Adrenal gland (tissue), 12 donors: ENCODE results near the gene ANGPTL4. TPM values are rescaled to one million over a fixed set of nuclear protein-coding genes. Genes with fewer than 3 reads are reported as not detected.

Experiments
- DNase-seq, 7 donors: peaks; one replicate each; pipeline ENCODE4 v3.0.0-alpha.2; 2019 to 2020
- H3K27ac ChIP-seq, 5 donors: fragments of 200-600 bp; sonication (generic) in 4 of 5; 1 replicate in 3 of 5; 2 replicates in 2 of 5; pipeline versions ENCODE4 v1.5.1 to v1.8.0; 2016 to 2020; ENCODE audit warnings: mild to moderate bottlenecking in 1 of 5
- H3K27me3 ChIP-seq: fragments of 200-600 bp; 2 replicates; pipeline ENCODE4 v1.8.0; 2021
- H3K36me3 ChIP-seq, 2 donors: fragments of 200-600 bp; replicated peaks in 1 of 2; 1 replicate in 1 of 2; 2 replicates in 1 of 2; pipeline versions ENCODE4 v1.5.1 to v1.8.0; 2018 to 2022
- H3K4me1 ChIP-seq, 2 donors: fragments of 200-600 bp; replicated peaks in 1 of 2; 1 replicate in 1 of 2; 2 replicates in 1 of 2; pipeline versions ENCODE4 v1.5.1 to v1.8.0; 2018 to 2021
- H3K4me3 ChIP-seq, 4 donors: fragments of 200-600 bp; sonication (generic) in 3 of 4; one replicate each; pipeline ENCODE4 v1.5.1; 2016 to 2018
- H3K9me3 ChIP-seq, 3 donors: fragments of 200-600 bp; sonication (generic) in 1 of 3; replicated peaks in 1 of 3; 1 replicate in 2 of 3; 2 replicates in 1 of 3; pipeline versions ENCODE4 v1.5.1 to v1.8.0; 2016 to 2021
- POLR2A ChIP-seq, 2 donors: fragments of 450-650 bp; IDR thresholded peaks; one replicate each; pipeline ENCODE4 v1.6.1; 2017; ENCODE audit warnings: antibody characterized with exemption in 2 of 2, mild to moderate bottlenecking in 2 of 2, moderate library complexity in 1 of 2
- WGBS, 4 donors: extraction: QIAGEN DNeasy Blood & Tissue Kit in 2 of 4; methylation state at CpG; one replicate each; pipeline versions ENCODE4 v1.1.5 to v1.1.7; 2013 to 2017; 5-methylcytosine and 5-hydroxymethylcytosine counted together
- intact Hi-C, 2 donors: fragments of 100-400 bp; cut with DNase I; formaldehyde crosslinking; loops; one replicate each; pipeline versions ENCODE4 v1.14.1 to v1.15.0; 2022 to 2023
- microRNA-seq, 3 donors: library from miRNA; unstranded; fragments of <30 nt; microRNA quantifications; one replicate each; pipeline ENCODE4, GENCODE V29; 2017 to 2020
- polyA plus RNA-seq, 3 donors: library from polyadenylated mRNA; stranded (reverse); fragments of 200-250 nt in 2 of 3; fragments of 350-450 nt in 1 of 3; fragmentation: Illumina TruSeq in 1 of 3; extraction: RNeasy Lipid Tissue Mini Kit (QIAGEN cat#74804) in 1 of 3; gene quantifications; one replicate each; pipeline ENCODE4 v1.2.3, GENCODE V29; 2013 to 2014
- small RNA-seq, 2 donors: library from RNA; depleted of rRNA; stranded (forward); fragments of <200 nt; gene quantifications; one replicate each; pipeline ENCODE3, GENCODE V24; 2016
- total RNA-seq, 9 donors: library from RNA; depleted of rRNA in 4 of 9; stranded (reverse); fragments of >200 nt in 4 of 9; fragments of 120-200 nt in 1 of 9; fragmentation: NEBNext Ultra II Directional in 1 of 9; extraction: Animal tissue kit (Norgen Biotek cat#: 25700) in 1 of 9; gene quantifications; one replicate each; pipeline versions ENCODE4 v1.1.0 to v1.2.4, GENCODE V29; 2013 to 2023
- TF ChIP-seq, protein P1 (sequence below), 6 experiments: fragments of 450-650 bp in 4 of 6; fragments of 200-600 bp in 2 of 6; sonication (generic) in 1 of 6; IDR thresholded peaks; 1 replicate in 5 of 6; 2 replicates in 1 of 6; pipeline versions ENCODE4 v1.5.1 to v1.8.0; 2016 to 2021; ENCODE audit warnings: antibody characterized with exemption in 6 of 6, mild to moderate bottlenecking in 2 of 6, moderate library complexity in 1 of 6
- donor health status: healthy with polysubstance abuse.
- donor health status: Bipolar disorder and iron deficiency.
- donor health status: DM: yes; HTN: yes; CAD: no.
- donor health status: DM: no; HTN: no; CAD: no.
- donor health status: DM: no; HTN: no; CAD: no.
- donor health status: DM: yes; HTN: yes; CAD: no.

The ANGPTL4 gene
- total and polyA plus RNA-seq, 12 donors, result 0.33 to 141 (median 27.1) TPM

DNA sequence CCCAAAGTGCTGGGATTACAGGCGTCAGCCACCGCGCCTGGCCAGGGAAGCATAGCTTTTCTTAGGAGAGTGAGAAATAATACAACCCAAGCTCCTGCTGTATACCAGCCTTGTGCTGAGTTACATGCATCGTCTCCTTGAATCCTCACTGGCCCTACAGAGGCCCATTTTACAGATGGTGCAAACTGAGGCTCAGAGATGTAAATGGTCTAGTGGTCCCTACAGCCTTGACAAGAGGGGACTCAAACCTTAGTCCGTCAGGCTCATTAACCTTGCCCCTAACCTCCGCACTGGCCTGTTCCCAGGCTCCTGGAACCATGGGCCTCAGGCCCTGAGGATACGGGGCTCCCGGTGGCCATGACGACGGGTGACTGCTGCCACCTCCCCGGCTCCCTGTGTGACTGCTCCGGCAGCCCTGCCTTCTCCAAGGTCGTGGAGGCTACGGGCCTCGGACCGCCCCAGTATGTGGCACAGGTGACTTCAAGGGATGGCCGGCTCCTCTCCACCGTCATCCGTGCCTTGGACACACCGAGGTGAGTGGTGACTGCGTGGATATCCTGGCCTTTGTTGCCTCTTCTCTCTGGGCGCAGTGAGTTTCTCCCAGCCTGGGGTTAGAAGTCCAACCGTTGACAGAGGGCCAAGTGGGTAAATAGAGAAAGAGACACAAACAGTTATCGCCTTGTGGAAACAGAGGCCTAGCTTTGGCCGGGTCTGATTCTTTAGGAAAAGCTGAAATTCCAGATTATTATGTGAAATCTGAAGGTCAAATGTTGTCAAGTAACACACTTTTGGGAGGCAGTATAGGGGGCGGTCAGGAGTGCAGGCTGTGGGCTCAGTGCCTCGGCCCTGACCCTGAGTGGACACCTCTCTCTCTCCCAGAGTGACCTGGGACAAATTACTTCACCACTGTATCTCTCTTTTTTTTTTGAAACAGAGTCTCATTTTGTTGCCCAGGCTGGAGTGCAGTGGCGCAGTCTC lies 57.8 kb downstream of the ANGPTL4 start:
- WGBS, 4 donors, result 80 to 88% (median 82%) methylated on average over 15 to 28 of the region's 28 CpGs
- DNase-seq, result peak in 1 of 7 donors; percentile 43
- Histone ChIP-seq H3K36me3 (peaks cover 0 to 11% of the 10 kb centered on the region in 2 donors), H3K27me3 (no peaks in the 10 kb centered on the region), H3K27ac (peak overlapping the region in 2 of 5 donors; percentile 16 to 56), H3K4me1 (peaks cover 8 to 39% of the 10 kb centered on the region in 2 donors), H3K4me3 (no peak overlapping the region), H3K9me3 (no peaks in the 10 kb centered on the region)
- intact Hi-C loops, result no loop called here
- TF ChIP-seq, protein P1, sequence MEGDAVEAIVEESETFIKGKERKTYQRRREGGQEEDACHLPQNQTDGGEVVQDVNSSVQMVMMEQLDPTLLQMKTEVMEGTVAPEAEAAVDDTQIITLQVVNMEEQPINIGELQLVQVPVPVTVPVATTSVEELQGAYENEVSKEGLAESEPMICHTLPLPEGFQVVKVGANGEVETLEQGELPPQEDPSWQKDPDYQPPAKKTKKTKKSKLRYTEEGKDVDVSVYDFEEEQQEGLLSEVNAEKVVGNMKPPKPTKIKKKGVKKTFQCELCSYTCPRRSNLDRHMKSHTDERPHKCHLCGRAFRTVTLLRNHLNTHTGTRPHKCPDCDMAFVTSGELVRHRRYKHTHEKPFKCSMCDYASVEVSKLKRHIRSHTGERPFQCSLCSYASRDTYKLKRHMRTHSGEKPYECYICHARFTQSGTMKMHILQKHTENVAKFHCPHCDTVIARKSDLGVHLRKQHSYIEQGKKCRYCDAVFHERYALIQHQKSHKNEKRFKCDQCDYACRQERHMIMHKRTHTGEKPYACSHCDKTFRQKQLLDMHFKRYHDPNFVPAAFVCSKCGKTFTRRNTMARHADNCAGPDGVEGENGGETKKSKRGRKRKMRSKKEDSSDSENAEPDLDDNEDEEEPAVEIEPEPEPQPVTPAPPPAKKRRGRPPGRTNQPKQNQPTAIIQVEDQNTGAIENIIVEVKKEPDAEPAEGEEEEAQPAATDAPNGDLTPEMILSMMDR (IDR thresholded peaks at IDR 0.05), result no peak

DNA sequence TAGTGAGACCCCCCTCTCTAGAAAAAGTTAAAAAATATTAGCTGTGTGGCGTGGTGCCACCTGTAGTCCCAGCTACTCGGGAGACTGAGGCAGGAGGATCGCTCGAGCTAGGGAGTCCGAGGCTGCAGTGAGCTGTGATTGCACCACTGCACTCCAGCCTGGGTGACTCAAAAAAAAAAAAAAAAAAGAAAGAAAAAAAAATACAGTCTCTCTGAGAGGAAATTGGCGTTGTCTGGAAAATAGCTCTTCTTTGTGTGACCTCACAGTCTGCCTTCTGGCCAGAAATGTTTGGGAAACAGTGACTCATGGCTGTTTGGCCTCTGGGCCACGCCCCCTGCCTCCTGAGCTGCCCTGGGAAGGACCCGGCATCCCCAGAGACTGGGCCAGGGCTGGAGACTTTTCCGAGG lies 59.9 kb downstream of the ANGPTL4 start:
- DNase-seq, result peak; percentile 95 to 99 (median 98)
- no peak for TF ChIP-seq POLR2A (IDR thresholded peaks at IDR 0.05)
- TF ChIP-seq, protein P1 (IDR thresholded peaks at IDR 0.05), result no peak
- WGBS, 4 donors, result 14 to 22% (median 17%) methylated on average over 9 of the region's 9 CpGs
- intact Hi-C loops, result no loop called here
- H3K4me1 ChIP-seq, result peaks cover 8 to 32% of the 10 kb centered on the region in 2 donors
- peaks cover 0 to 14% of the 10 kb centered on the region in 2 donors for H3K36me3 ChIP-seq
- H3K27me3 ChIP-seq, result no peaks in the 10 kb centered on the region
- peak overlapping the region; percentile 69 to 93 (median 90) for H3K27ac ChIP-seq
- no peak overlapping the region for H3K4me3 ChIP-seq
- no peaks in the 10 kb centered on the region for H3K9me3 ChIP-seq

Small RNA genes lying within 50 kb of the gene (microRNA-seq; reads per million reads assigned to microRNA genes)
- gene MIR4999, result 1.1 to 2.2 (median 1.1) reads per million in 3 donors

Small RNA genes lying within 50 kb of the gene (small RNA-seq; reads per million reads assigned to genes)
- gene MIR4999, result 0 reads per million in 2 donors

Other genes with a start within 250 kb of the ANGPTL4 start
- gene FBN3, start 214.6 kb upstream of the ANGPTL4 start, total RNA-seq, result under 1 TPM in 2 of 9 donors, not detected in 7; 0.04 to 0.28 TPM
- gene FBN3, start 214.6 kb upstream of the ANGPTL4 start, polyA plus RNA-seq, result under 1 TPM in 2 of 3 donors, not detected in 1; 0.03 to 0.64 TPM
- gene CERS4, start 154.8 kb upstream of the ANGPTL4 start, total RNA-seq, result 10 to 100 TPM; 11.7 to 64.4 (median 33.9) TPM
- 10 to 100 TPM in 2 of 3 donors, 1 to 10 TPM in 1; 5.5 to 34.9 (median 26.5) TPM for gene CERS4, start 154.8 kb upstream of the ANGPTL4 start, polyA plus RNA-seq
- gene CD320, start 55.8 kb upstream of the ANGPTL4 start, total RNA-seq, result 100 to 1,000 TPM in 1 of 9 donors, 10 to 100 TPM in 8; 29.7 to 129 (median 57.4) TPM
- gene CD320, start 55.8 kb upstream of the ANGPTL4 start, polyA plus RNA-seq, result 10 to 100 TPM; 12.0 to 61.4 (median 34.1) TPM
- 100 to 1,000 TPM in 1 of 9 donors, 10 to 100 TPM in 7, 1 to 10 TPM in 1; 5.3 to 208 (median 73.7) TPM for gene NDUFA7, start 42.8 kb upstream of the ANGPTL4 start, total RNA-seq
- 100 to 1,000 TPM; 140 to 502 (median 202) TPM for gene NDUFA7, start 42.8 kb upstream of the ANGPTL4 start, polyA plus RNA-seq
- 1,000 to 10,000 TPM in 4 of 9 donors, 100 to 1,000 TPM in 5; 220 to 1,896 (median 578) TPM for gene RPS28, start 42.7 kb upstream of the ANGPTL4 start, total RNA-seq
- 1,000 to 10,000 TPM in 1 of 3 donors, 100 to 1,000 TPM in 2; 155 to 1,715 (median 649) TPM for gene RPS28, start 42.7 kb upstream of the ANGPTL4 start, polyA plus RNA-seq
- 10 to 100 TPM in 7 of 9 donors, 1 to 10 TPM in 2; 6.8 to 27.7 (median 16.4) TPM for gene KANK3, start 20.9 kb upstream of the ANGPTL4 start, total RNA-seq
- 10 to 100 TPM in 2 of 3 donors, under 1 TPM in 1; 0.38 to 27.8 (median 23.6) TPM for gene KANK3, start 20.9 kb upstream of the ANGPTL4 start, polyA plus RNA-seq
- 100 to 1,000 TPM in 3 of 9 donors, 10 to 100 TPM in 6; 10.7 to 155 (median 79.5) TPM for gene RAB11B, start 26.2 kb downstream of the ANGPTL4 start, total RNA-seq
- gene RAB11B, start 26.2 kb downstream of the ANGPTL4 start, polyA plus RNA-seq, result 100 to 1,000 TPM in 1 of 3 donors, 10 to 100 TPM in 2; 24.6 to 147 (median 64.9) TPM
- gene MARCHF2, start 49.1 kb downstream of the ANGPTL4 start, total RNA-seq, result 100 to 1,000 TPM in 3 of 9 donors, 10 to 100 TPM in 6; 18.9 to 200 (median 61.6) TPM
- 10 to 100 TPM; 13.1 to 47.3 (median 44.2) TPM for gene MARCHF2, start 49.1 kb downstream of the ANGPTL4 start, polyA plus RNA-seq
- gene HNRNPM, start 80.8 kb downstream of the ANGPTL4 start, total RNA-seq, result 100 to 1,000 TPM in 4 of 9 donors, 10 to 100 TPM in 5; 51.7 to 164 (median 78.0) TPM
- gene HNRNPM, start 80.8 kb downstream of the ANGPTL4 start, polyA plus RNA-seq, result 100 to 1,000 TPM in 1 of 3 donors, 10 to 100 TPM in 2; 65.0 to 262 (median 76.7) TPM
- 1 to 10 TPM in 6 of 9 donors, under 1 TPM in 3; 0.24 to 3.1 (median 1.9) TPM for gene PRAM1, start 138.5 kb downstream of the ANGPTL4 start, total RNA-seq
- 10 to 100 TPM in 1 of 3 donors, 1 to 10 TPM in 1, under 1 TPM in 1; 0.20 to 21.4 (median 4.4) TPM for gene PRAM1, start 138.5 kb downstream of the ANGPTL4 start, polyA plus RNA-seq
- 10 to 100 TPM in 8 of 9 donors, 1 to 10 TPM in 1; 2.9 to 64.6 (median 25.0) TPM for gene ZNF414, start 150.0 kb downstream of the ANGPTL4 start, total RNA-seq
- 100 to 1,000 TPM in 1 of 3 donors, 10 to 100 TPM in 1, 1 to 10 TPM in 1; 5.2 to 103 (median 49.6) TPM for gene ZNF414, start 150.0 kb downstream of the ANGPTL4 start, polyA plus RNA-seq
- gene MYO1F, start 213.3 kb downstream of the ANGPTL4 start, total RNA-seq, result 10 to 100 TPM in 8 of 9 donors, 1 to 10 TPM in 1; 1.7 to 27.1 (median 20.1) TPM
- gene MYO1F, start 213.3 kb downstream of the ANGPTL4 start, polyA plus RNA-seq, result 10 to 100 TPM in 2 of 3 donors, 1 to 10 TPM in 1; 4.9 to 62.5 (median 11.7) TPM
- 100 to 1,000 TPM in 1 of 9 donors, 10 to 100 TPM in 7, 1 to 10 TPM in 1; 7.6 to 100 (median 25.3) TPM for gene ADAMTS10, start 246.6 kb downstream of the ANGPTL4 start, total RNA-seq
- 100 to 1,000 TPM in 1 of 3 donors, 10 to 100 TPM in 1, 1 to 10 TPM in 1; 2.0 to 190 (median 57.4) TPM for gene ADAMTS10, start 246.6 kb downstream of the ANGPTL4 start, polyA plus RNA-seq